ENCODE results near the gene AGR2. TPM values are rescaled to one million over a fixed set of nuclear protein-coding genes. Genes with fewer than 3 reads are reported as not detected.

Gene AGR2
- total and polyA plus RNA-seq, 9 donors = 6.1 to 34.7 (median 11.0) TPM

- DNase-seq = no peak
- WGBS (ENCODE audit: insufficient coverage) = no CpG with 5 or more reads among the region's 2 CpGs
- no peaks in the 10 kb centered on the region for H3K36me3 ChIP-seq (ENCODE audit: control insufficient read depth, insufficient read depth, low read length)
- no peaks in the 10 kb centered on the region for H3K9me3 ChIP-seq (replicated peaks; ENCODE audit: control insufficient read depth, low read depth, low read length)
- H3K27ac ChIP-seq (ENCODE audit: low read length) = no peak overlapping the region
- no peaks in the 10 kb centered on the region for H3K27me3 ChIP-seq (ENCODE audit: control insufficient read depth, insufficient read depth, low read length)
- H3K4me3 ChIP-seq (ENCODE audit: low read length) = no peak overlapping the region
- H3K4me1 ChIP-seq (ENCODE audit: control insufficient read depth, insufficient read depth, low read length) = peaks cover 4% of the 10 kb centered on the region
Measured at GRCh38 chr7:16745645-16746044, 59.2 kb downstream of the AGR2 start.

- Histone ChIP-seq H3K27ac (ENCODE audit: low read length) (no peak overlapping the region), H3K4me1 (ENCODE audit: control insufficient read depth, insufficient read depth, low read length) (peaks cover 4% of the 10 kb centered on the region), H3K36me3 (ENCODE audit: control insufficient read depth, insufficient read depth, low read length) (no peaks in the 10 kb centered on the region), H3K4me3 (ENCODE audit: low read length) (no peak overlapping the region), H3K9me3 (replicated peaks; ENCODE audit: control insufficient read depth, low read depth, low read length) (no peaks in the 10 kb centered on the region), H3K27me3 (ENCODE audit: control insufficient read depth, insufficient read depth, low read length) (no peaks in the 10 kb centered on the region)
- no peak for DNase-seq
- WGBS (ENCODE audit: insufficient coverage) = 74% methylated on average over 4 of the region's 6 CpGs
Measured at GRCh38 chr7:16744518-16745250, 60.1 kb downstream of the AGR2 start.

- no CpG with 5 or more reads among the region's 4 CpGs for WGBS (ENCODE audit: insufficient coverage)
- Histone ChIP-seq H3K27ac (ENCODE audit: low read length) (no peak overlapping the region), H3K27me3 (ENCODE audit: control insufficient read depth, insufficient read depth, low read length) (no peaks in the 10 kb centered on the region), H3K4me1 (ENCODE audit: control insufficient read depth, insufficient read depth, low read length) (peaks cover 4% of the 10 kb centered on the region), H3K9me3 (replicated peaks; ENCODE audit: control insufficient read depth, low read depth, low read length) (no peaks in the 10 kb centered on the region), H3K4me3 (ENCODE audit: low read length) (no peak overlapping the region), H3K36me3 (ENCODE audit: control insufficient read depth, insufficient read depth, low read length) (no peaks in the 10 kb centered on the region)
- DNase-seq = no peak
Measured at GRCh38 chr7:16743236-16743635, 61.6 kb downstream of the AGR2 start.

- WGBS (ENCODE audit: insufficient coverage) = 75% methylated on average over 2 of the region's 3 CpGs
Measured at GRCh38 chr7:16742547-16742946, 62.3 kb downstream of the AGR2 start.

More at GRCh38 chr7:16742547-16742946, 62.3 kb downstream of the AGR2 start:
- H3K27ac ChIP-seq (ENCODE audit: low read length) = no peak overlapping the region
- H3K9me3 ChIP-seq (replicated peaks; ENCODE audit: control insufficient read depth, low read depth, low read length) = no peaks in the 10 kb centered on the region
- no peak for DNase-seq
- no peaks in the 10 kb centered on the region for H3K27me3 ChIP-seq (ENCODE audit: control insufficient read depth, insufficient read depth, low read length)
- H3K4me3 ChIP-seq (ENCODE audit: low read length) = no peak overlapping the region
- H3K4me1 ChIP-seq (ENCODE audit: control insufficient read depth, insufficient read depth, low read length) = peaks cover 4% of the 10 kb centered on the region
- no peaks in the 10 kb centered on the region for H3K36me3 ChIP-seq (ENCODE audit: control insufficient read depth, insufficient read depth, low read length)

Other genes with a start within 250 kb of the AGR2 start
- 31.9 TPM for gene ANKMY2, start 159.2 kb downstream of the AGR2 start, total RNA-seq
- 10 to 100 TPM; 18.9 to 26.0 (median 22.5) TPM for gene ANKMY2, start 159.2 kb downstream of the AGR2 start, polyA plus RNA-seq (ENCODE audit: insufficient read depth in 1 of 8, insufficient read length in 8 of 8, low replicate concordance in 1 of 8)
- 119 TPM for gene BZW2, start 158.8 kb downstream of the AGR2 start, total RNA-seq
- gene BZW2, start 158.8 kb downstream of the AGR2 start, polyA plus RNA-seq (ENCODE audit: insufficient read depth in 1 of 8, insufficient read length in 8 of 8, low replicate concordance in 1 of 8) = 100 to 1,000 TPM; 130 to 186 (median 152) TPM
- 31.6 TPM for gene TSPAN13, start 51.2 kb downstream of the AGR2 start, total RNA-seq
- gene TSPAN13, start 51.2 kb downstream of the AGR2 start, polyA plus RNA-seq (ENCODE audit: insufficient read depth in 1 of 8, insufficient read length in 8 of 8, low replicate concordance in 1 of 8) = 10 to 100 TPM; 44.9 to 85.3 (median 75.5) TPM
- gene AGR3, start 77.0 kb upstream of the AGR2 start, total RNA-seq = not detected
- 1 to 10 TPM in 2 of 8 donors, under 1 TPM in 1, not detected in 5; 0.27 to 9.1 (median 1.1) TPM for gene AGR3, start 77.0 kb upstream of the AGR2 start, polyA plus RNA-seq (ENCODE audit: insufficient read depth in 1 of 8, insufficient read length in 8 of 8, low replicate concordance in 1 of 8)